ENCODE data around the gene PARP16. TPM values are rescaled to one million over a fixed set of nuclear protein-coding genes. Genes with fewer than 3 reads are reported as not detected.
"Not testable (repeated sequence)": the region's sequence is repeated elsewhere in the genome, so short reads cannot be mapped to it uniquely, and the experiment has no call there.

Gene PARP16
- total and polyA plus RNA-seq, 5 experiments from 2014 or later = 22.9 to 39.3 (median 27.6) TPM

GRCh38 chr15:65286069-65286703 is 497 bp downstream of the PARP16 start:
- peak in 2 of 10 donors; percentile 19 to 24 for DNase-seq
- peak overlapping the region; percentile 82 to 95 (median 91) for H3K27ac Mint-ChIP-seq
- no peaks in the 10 kb centered on the region for H3K9me3 Mint-ChIP-seq
- ATAC-seq = peak; percentile 13 to 32
- peaks cover 0 to 16% (median 6%) of the 10 kb centered on the region in 3 donors for H3K36me3 Mint-ChIP-seq
- POLR2A ChIA-PET = interaction anchor here (0.5 to 5.0 kb wide), 11 partner anchors 8 to 506 kb away, joined by 3 to 93 read pairs (median 4); partner anchors contain the start of genes CLPX, DENND4A, RNU5A-1 and RNU5B-1
- H3K4me3 Mint-ChIP-seq = peak overlapping the region; percentile 84 to 93 (median 89)
- peaks cover 20 to 55% (median 49%) of the 10 kb centered on the region in 4 donors for H3K4me1 Mint-ChIP-seq
- no peaks in the 10 kb centered on the region for H3K27me3 Mint-ChIP-seq

GRCh38 chr15:65285291-65286068 is 1.2 kb downstream of the PARP16 start:
- Mint-ChIP-seq H3K27ac (peak overlapping the region; percentile 82 to 95 (median 91)), H3K4me1 (peaks cover 21 to 62% (median 54%) of the 10 kb centered on the region in 4 donors), H3K36me3 (peaks cover 0 to 16% (median 6%) of the 10 kb centered on the region in 3 donors), H3K9me3 (no peaks in the 10 kb centered on the region), H3K27me3 (no peaks in the 10 kb centered on the region), H3K4me3 (peak overlapping the region; percentile 84 to 93 (median 89))
- ATAC-seq (no peak), DNase-seq (no peak)
- POLR2A ChIA-PET = interaction anchor here (0.6 to 5.0 kb wide), 8 partner anchors 8 to 484 kb away, joined by 3 to 93 read pairs (median 18); partner anchors contain the start of genes CLPX, RNU5A-1 and RNU5B-1

- H3K27ac Mint-ChIP-seq = peak overlapping the region; percentile 23 to 80 (median 50)
- no peaks in the 10 kb centered on the region for H3K9me3 Mint-ChIP-seq
- H3K4me1 Mint-ChIP-seq = peaks cover 45 to 80% (median 65%) of the 10 kb centered on the region in 4 donors
- ATAC-seq (no peak), DNase-seq (no peak)
- H3K4me3 Mint-ChIP-seq = peak overlapping the region in 1 of 10 donors; percentile 14
- POLR2A ChIA-PET = interaction anchor here (0.6 to 2.3 kb wide), 4 partner anchors 8 to 113 kb away, joined by 3 to 10 read pairs (median 5); partner anchors contain the start of gene PARP16
- H3K27me3 Mint-ChIP-seq = no peaks in the 10 kb centered on the region
- H3K36me3 Mint-ChIP-seq = peaks cover 0 to 22% (median 6%) of the 10 kb centered on the region in 3 donors
Measured at GRCh38 chr15:65278480-65278879, 8.2 kb downstream of the PARP16 start.

GRCh38 chr15:65277015-65277414 is 9.7 kb downstream of the PARP16 start:
- ATAC-seq (no peak), DNase-seq (no peak)
- H3K27ac Mint-ChIP-seq = peak overlapping the region in 9 of 10 donors; percentile 73 to 92 (median 78)
- peaks cover 0 to 13% (median 0%) of the 10 kb centered on the region in 3 donors for H3K36me3 Mint-ChIP-seq
- no peaks in the 10 kb centered on the region for H3K9me3 Mint-ChIP-seq
- POLR2A ChIA-PET = interaction anchor here (0.6 to 2.3 kb wide), 4 partner anchors 10 to 92 kb away, joined by 3 to 10 read pairs (median 8); partner anchors contain the start of genes CLPX and PARP16
- peak overlapping the region in 4 of 10 donors; percentile 2 to 40 (median 33) for H3K4me3 Mint-ChIP-seq
- no peaks in the 10 kb centered on the region for H3K27me3 Mint-ChIP-seq
- peaks cover 36 to 74% (median 55%) of the 10 kb centered on the region in 4 donors for H3K4me1 Mint-ChIP-seq

DNA sequence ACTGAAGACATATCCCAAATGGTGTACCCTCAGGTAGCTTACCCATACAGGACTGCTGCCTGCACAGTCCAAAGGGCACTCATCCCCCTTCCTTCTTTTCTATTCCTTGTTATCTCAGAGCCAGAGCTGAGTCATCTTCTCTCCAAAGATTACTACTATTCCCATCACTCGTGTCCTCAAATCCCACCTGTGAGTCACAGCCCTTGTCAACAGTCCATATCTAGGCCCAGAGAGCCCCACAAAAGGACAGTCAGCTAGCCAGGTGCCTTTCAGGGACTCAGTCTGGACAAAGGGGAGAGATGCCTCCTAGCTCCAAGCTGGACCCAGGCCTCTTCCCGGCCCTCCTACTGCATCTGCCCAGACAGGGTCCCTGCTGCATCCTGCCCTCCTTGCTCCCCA is 11.0 kb downstream of the PARP16 start:
- Mint-ChIP-seq H3K9me3 (no peaks in the 10 kb centered on the region), H3K36me3 (peaks cover 0 to 13% (median 0%) of the 10 kb centered on the region in 3 donors), H3K4me3 (peak overlapping the region in 9 of 10 donors; percentile 9 to 81 (median 62)), H3K4me1 (peaks cover 36 to 73% (median 50%) of the 10 kb centered on the region in 4 donors), H3K27ac (peak overlapping the region; percentile 59 to 93 (median 90)), H3K27me3 (no peaks in the 10 kb centered on the region)
- POLR2A ChIA-PET = interaction anchor here (1.1 to 4.0 kb wide), 3 partner anchors 11 to 29 kb away, joined by 5 to 32 read pairs (median 7); partner anchors contain the start of genes PARP16 and RNU5B-1
- ATAC-seq (no peak), DNase-seq (no peak)

DNA sequence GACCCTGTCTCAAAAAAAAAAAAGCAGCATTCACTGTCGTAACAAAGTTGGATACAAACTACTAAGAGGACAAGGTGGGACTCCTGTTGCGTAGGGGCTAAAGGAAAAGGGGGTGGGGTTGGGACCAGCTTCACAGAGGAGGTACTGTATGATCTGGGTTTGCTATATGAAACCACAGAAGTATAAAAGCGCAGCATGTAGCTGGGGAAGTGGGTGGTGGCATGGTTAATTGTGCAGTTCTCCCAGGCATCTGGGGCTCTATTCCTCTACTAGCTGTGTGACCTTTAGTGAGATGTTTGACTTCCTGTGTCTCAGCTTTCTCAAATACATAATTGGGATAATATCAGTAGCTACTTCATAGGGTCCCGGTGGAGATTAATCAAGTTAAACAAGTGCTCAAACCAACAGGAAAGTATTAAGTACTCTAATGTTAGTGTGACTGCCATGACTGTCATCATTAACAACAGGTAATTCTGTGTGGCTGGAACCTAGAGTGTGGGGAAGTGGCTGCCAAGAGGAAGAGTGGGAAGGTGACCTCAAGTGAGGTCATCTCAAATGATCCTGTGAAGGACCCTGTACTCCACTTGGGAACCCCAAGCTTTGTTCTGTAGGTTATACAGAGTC is 11.5 kb downstream of the PARP16 start:
- H3K4me3 Mint-ChIP-seq = peak overlapping the region; percentile 9 to 81 (median 62)

GRCh38 chr15:65270811-65271545 is 15.7 kb downstream of the PARP16 start:
- POLR2A ChIA-PET = interaction anchor here (0.6 to 0.8 kb wide), 3 partner anchors 15 to 543 kb away, joined by 3 to 4 read pairs (median 4); no protein-coding TSS in a partner anchor
- not testable (repeated sequence) for H3K4me3 Mint-ChIP-seq, H3K9me3 Mint-ChIP-seq, H3K27me3 Mint-ChIP-seq
- Mint-ChIP-seq H3K27ac (peak overlapping the region in 1 of 10 donors; percentile 22), H3K4me1 (peaks cover 11 to 39% (median 18%) of the 10 kb centered on the region in 4 donors), H3K36me3 (peaks cover 0 to 34% (median 0%) of the 10 kb centered on the region in 3 donors)
- DNase-seq (peak in 2 of 10 donors; percentile 9 to 27), ATAC-seq (peak in 1 of 2 donors; percentile 42)

More for the DNA sequence above, 11.5 kb downstream of the PARP16 start:
- Mint-ChIP-seq H3K36me3 (peaks cover 0 to 17% (median 0%) of the 10 kb centered on the region in 3 donors), H3K9me3 (no peaks in the 10 kb centered on the region), H3K27me3 (no peaks in the 10 kb centered on the region), H3K4me1 (peaks cover 33 to 71% (median 47%) of the 10 kb centered on the region in 4 donors), H3K27ac (peak overlapping the region; percentile 59 to 93 (median 90))
- ATAC-seq (peak; percentile 94), DNase-seq (peak in 6 of 10 donors; percentile 12 to 67 (median 38))
- POLR2A ChIA-PET = interaction anchor here (1.1 to 4.0 kb wide), 3 partner anchors 11 to 29 kb away, joined by 5 to 32 read pairs (median 7); partner anchors contain the start of genes PARP16 and RNU5B-1

GRCh38 chr15:65268411-65268810 is 18.3 kb downstream of the PARP16 start:
- POLR2A ChIA-PET = no interaction called here
- no peaks in the 10 kb centered on the region for H3K27me3 Mint-ChIP-seq
- no peak overlapping the region for H3K27ac Mint-ChIP-seq
- DNase-seq (no peak), ATAC-seq (no peak)
- no peaks in the 10 kb centered on the region for H3K9me3 Mint-ChIP-seq
- peaks cover 0 to 47% (median under 1%) of the 10 kb centered on the region in 3 donors for H3K36me3 Mint-ChIP-seq
- peaks cover 0 to 19% (median 4%) of the 10 kb centered on the region in 4 donors for H3K4me1 Mint-ChIP-seq
- H3K4me3 Mint-ChIP-seq = no peak overlapping the region

GRCh38 chr15:65266469-65266868 is 20.2 kb downstream of the PARP16 start:
- Mint-ChIP-seq H3K36me3 (peaks cover 0 to 67% (median 11%) of the 10 kb centered on the region in 3 donors), H3K27ac (peak overlapping the region in 1 of 10 donors; percentile 5), H3K4me3 (no peak overlapping the region), H3K9me3 (no peaks in the 10 kb centered on the region), H3K4me1 (peaks cover 0 to 8% (median under 1%) of the 10 kb centered on the region in 4 donors), H3K27me3 (no peaks in the 10 kb centered on the region)
- DNase-seq = no peak
- ATAC-seq = no peak
- POLR2A ChIA-PET = interaction anchor here (0.5 to 0.6 kb wide), 2 partner anchors 45 to 97 kb away, joined by 5 to 7 read pairs; no protein-coding TSS in a partner anchor

DNA sequence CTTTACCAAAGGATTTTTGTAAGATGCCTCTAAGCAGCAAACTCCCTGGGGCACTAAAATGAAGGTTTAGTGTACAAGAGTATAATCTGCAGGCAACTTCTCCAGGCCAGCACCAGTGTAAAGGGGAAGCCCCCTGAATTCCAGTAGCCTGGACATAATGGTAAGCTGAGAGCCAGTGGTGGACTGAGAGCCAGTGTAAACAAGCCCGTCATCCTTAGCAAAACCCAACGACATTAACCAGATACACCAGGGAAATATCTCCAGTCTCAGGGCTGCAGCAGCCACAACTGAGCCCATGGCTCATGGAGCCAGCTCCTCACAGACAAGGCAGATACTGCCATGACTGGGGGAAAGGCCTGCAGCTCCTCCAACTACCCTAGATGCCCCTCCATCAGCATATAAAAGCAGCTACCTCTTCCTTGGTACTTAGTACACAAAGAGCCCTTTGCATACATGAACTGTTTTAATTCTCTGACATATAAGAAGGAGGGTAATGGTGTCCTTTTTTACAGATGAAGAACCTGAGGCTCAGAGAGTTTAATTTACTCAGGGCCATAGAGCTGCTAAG is 21.7 kb downstream of the PARP16 start:
- H3K9me3 Mint-ChIP-seq = no peaks in the 10 kb centered on the region
- H3K27me3 Mint-ChIP-seq = no peaks in the 10 kb centered on the region
- no peak for DNase-seq
- ATAC-seq = no peak
- peaks cover 0 to 2% (median under 1%) of the 10 kb centered on the region in 4 donors for H3K4me1 Mint-ChIP-seq
- H3K36me3 Mint-ChIP-seq = peaks cover 8 to 76% (median 21%) of the 10 kb centered on the region in 3 donors
- H3K4me3 Mint-ChIP-seq = no peak overlapping the region
- POLR2A ChIA-PET = interaction anchor here (0.5 to 0.6 kb wide), 2 partner anchors 15 to 19 kb away, joined by 3 to 5 read pairs; no protein-coding TSS in a partner anchor
- peak overlapping the region in 1 of 10 donors; percentile 83 for H3K27ac Mint-ChIP-seq

DNA sequence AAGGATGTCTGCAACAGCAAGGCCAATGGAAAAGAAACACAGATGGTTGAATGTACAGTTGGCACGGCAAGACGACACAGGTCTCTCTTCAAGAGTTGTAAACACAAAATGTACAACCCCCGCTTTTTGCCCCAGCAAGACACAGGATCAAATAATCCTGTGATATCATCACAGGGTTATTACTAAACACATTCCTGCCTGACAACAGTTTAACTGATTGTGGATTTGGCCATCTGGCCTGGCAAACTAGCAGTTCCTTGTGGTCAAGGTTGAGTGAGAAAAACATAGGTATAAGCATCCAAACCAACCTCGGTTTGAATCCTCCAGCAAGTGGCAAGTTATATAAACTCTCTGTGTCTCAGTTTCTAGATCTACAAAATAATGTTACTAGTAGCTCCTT is 23.4 kb downstream of the PARP16 start:
- Mint-ChIP-seq H3K27ac (no peak overlapping the region), H3K27me3 (no peaks in the 10 kb centered on the region), H3K36me3 (peaks cover 8 to 78% (median 33%) of the 10 kb centered on the region in 3 donors), H3K4me1 (peaks cover 0 to 2% (median under 1%) of the 10 kb centered on the region in 4 donors), H3K9me3 (no peaks in the 10 kb centered on the region), H3K4me3 (no peak overlapping the region)
- DNase-seq (no peak), ATAC-seq (no peak)
- POLR2A ChIA-PET = no interaction called here
